H1 (cell line): ENCODE results near the gene ADAD2. TPM values are rescaled to one million over a fixed set of nuclear protein-coding genes. Genes with fewer than 3 reads are reported as not detected.

Experiments
- CTCF ChIA-PET: fragments of 300-600 bp; sonication (Branson Sonifier 250); formaldehyde crosslinking; loops from one replicate; lab custom pipeline; 2021; ENCODE audit not compliant: partially characterized antibody; lab: Charles Lee
- POLR2A ChIA-PET: fragments of 300-600 bp; sonication (Branson Sonifier 250); formaldehyde crosslinking; loops from one replicate; lab custom pipeline; 2021; ENCODE audit warnings: inconsistent platforms; ENCODE audit not compliant: partially characterized antibody; lab: Charles Lee
- DNase-seq, 2 experiments: peaks; one replicate each; pipeline versions ENCODE4 v3.0.0 to v3.0.0-alpha.2; 2010 to 2022; ENCODE audit warnings: low spot score in 2 of 2, low read depth in 1 of 2, mixed read lengths in 1 of 2
- FAIRE-seq: peaks from 2 replicates; lab custom pipeline; 2011; peaks lifted over from hg19 to GRCh38; lab: Jason Lieb, UNC
- H2AFZ ChIP-seq: 2 replicates; pipeline ENCODE4 v1.8.1; 2012; ENCODE audit warnings: low read length, inconsistent platforms
- H2AK5ac ChIP-seq: 2 replicates; pipeline ENCODE4 v1.6.1; 2013; ENCODE audit warnings: low read depth, low read length
- H2BK120ac ChIP-seq: replicated peaks from 2 replicates; pipeline ENCODE3; 2013; ENCODE audit warnings: low read depth, low read length, inconsistent platforms
- H2BK12ac ChIP-seq: 2 replicates; pipeline ENCODE4 v1.6.1; 2013; ENCODE audit warnings: low read depth, low read length
- H2BK15ac ChIP-seq: 2 replicates; pipeline ENCODE4 v1.6.1; 2013; ENCODE audit warnings: low read length
- H2BK20ac ChIP-seq: 2 replicates; pipeline ENCODE4 v1.6.1; 2013; ENCODE audit warnings: low read length
- H2BK5ac ChIP-seq: 2 replicates; pipeline ENCODE4 v1.6.1; 2013; ENCODE audit warnings: low read depth, low read length
- H3K14ac ChIP-seq: 2 replicates; pipeline ENCODE4 v1.6.1; 2013; ENCODE audit warnings: inconsistent platforms; ENCODE audit not compliant: insufficient read length
- H3K18ac ChIP-seq: 2 replicates; pipeline ENCODE4 v1.6.1; 2013; ENCODE audit warnings: low read length; ENCODE audit errors: extremely low read depth
- H3K23ac ChIP-seq: 2 replicates; pipeline ENCODE4 v1.6.1; 2013; ENCODE audit warnings: inconsistent platforms; ENCODE audit not compliant: insufficient read length
- H3K23me2 ChIP-seq: 2 replicates; pipeline ENCODE4 v1.6.1; 2013; ENCODE audit warnings: low read depth, low read length
- H3K27ac ChIP-seq: 2 replicates; pipeline ENCODE4 v1.6.1; 2011; ENCODE audit warnings: low read depth, low read length, inconsistent platforms
- H3K27me3 ChIP-seq, 4 experiments: replicated peaks in 1 of 4; 1 replicate in 1 of 4; 2 replicates in 3 of 4; pipeline versions ENCODE4 v1.6.1 to v1.8.1; 2011 to 2013; ENCODE audit warnings: low read length in 3 of 4, mild to moderate bottlenecking in 3 of 4, inconsistent platforms in 2 of 4, mixed read lengths in 2 of 4, moderate library complexity in 1 of 4; ENCODE audit not compliant: control insufficient read depth in 3 of 4, insufficient read depth in 3 of 4; ENCODE audit errors: extremely low read depth in 1 of 4
- H3K36me3 ChIP-seq, 4 experiments: 2 replicates each; pipeline versions ENCODE4 v1.6.1 to v1.8.1; 2011 to 2013; ENCODE audit warnings: mild to moderate bottlenecking in 4 of 4, low read length in 3 of 4, moderate library complexity in 2 of 4, control low read depth in 1 of 4, inconsistent platforms in 1 of 4; ENCODE audit not compliant: insufficient read depth in 4 of 4, control insufficient read depth in 2 of 4
- H3K4ac ChIP-seq: replicated peaks from 2 replicates; pipeline ENCODE3; 2013; ENCODE audit warnings: low read length, low read depth, mixed read lengths, inconsistent platforms; ENCODE audit not compliant: insufficient read length
- H3K4me1 ChIP-seq, 4 experiments: replicated peaks in 1 of 4; 1 replicate in 1 of 4; 2 replicates in 3 of 4; pipeline versions ENCODE4 v1.6.1 to v1.8.1; 2011 to 2013; ENCODE audit warnings: low read length in 3 of 4, inconsistent platforms in 2 of 4, mixed read lengths in 1 of 4; ENCODE audit not compliant: insufficient read depth in 4 of 4, control insufficient read depth in 3 of 4
- H3K4me2 ChIP-seq, 2 experiments: 2 replicates each; pipeline versions ENCODE4 v1.6.1 to v1.8.1; 2011 to 2013; ENCODE audit warnings: low read depth in 2 of 2, low read length in 2 of 2, control low read depth in 1 of 2, inconsistent platforms in 1 of 2, mild to moderate bottlenecking in 1 of 2; ENCODE audit not compliant: insufficient read depth in 1 of 2
- H3K4me3 ChIP-seq, 4 experiments: fragments of 200-600, 300-600 bp in 1 of 4; sonication (generic), shearing (Covaris generic), sonication (Bioruptor Twin) in 1 of 4; 2 replicates each; pipeline versions ENCODE4 v1.5.1 to v1.8.1; 2011 to 2016; ENCODE audit warnings: low read length in 4 of 4, low read depth in 3 of 4, control low read depth in 2 of 4, inconsistent platforms in 2 of 4, mild to moderate bottlenecking in 2 of 4, mixed read lengths in 1 of 4, moderate library complexity in 1 of 4; ENCODE audit not compliant: insufficient read depth in 2 of 4; ENCODE audit errors: extremely low read depth in 1 of 4
- H3K56ac ChIP-seq: replicated peaks from 2 replicates; pipeline ENCODE3; 2013; ENCODE audit warnings: low read depth, mild to moderate bottlenecking, mixed read lengths, low read length, inconsistent platforms; ENCODE audit not compliant: insufficient read length
- H3K79me1 ChIP-seq: 2 replicates; pipeline ENCODE4 v1.6.1; 2013; ENCODE audit warnings: low read depth, low read length, control low read depth
- H3K79me2 ChIP-seq, 2 experiments: 2 replicates each; pipeline versions ENCODE4 v1.6.1 to v1.8.1; 2012 to 2013; ENCODE audit warnings: low read length in 2 of 2, mild to moderate bottlenecking in 2 of 2, inconsistent platforms in 1 of 2; ENCODE audit not compliant: insufficient read depth in 2 of 2, control insufficient read depth in 1 of 2
- H3K9ac ChIP-seq, 4 experiments: replicated peaks in 1 of 4; 1 replicate in 1 of 4; 2 replicates in 3 of 4; pipeline versions ENCODE4 v1.6.1 to v1.8.1; 2011 to 2013; ENCODE audit warnings: low read depth in 3 of 4, low read length in 3 of 4, control low read depth in 2 of 4, mild to moderate bottlenecking in 2 of 4, moderate library complexity in 2 of 4, inconsistent platforms in 1 of 4; ENCODE audit errors: extremely low read depth in 1 of 4
- H3K9me3 ChIP-seq, 2 experiments: 2 replicates each; pipeline versions ENCODE4 v1.6.1 to v1.8.1; 2012 to 2013; ENCODE audit warnings: mild to moderate bottlenecking in 2 of 2, moderate library complexity in 2 of 2, control low read depth in 1 of 2, inconsistent platforms in 1 of 2, low read depth in 1 of 2, low read length in 1 of 2, mixed read lengths in 1 of 2; ENCODE audit not compliant: insufficient read depth in 2 of 2
- H4K20me1 ChIP-seq, 2 experiments: replicated peaks in 1 of 2; 2 replicates each; pipeline versions ENCODE3 to v1.8.1; 2011 to 2013; ENCODE audit warnings: inconsistent platforms in 2 of 2, low read length in 2 of 2, mild to moderate bottlenecking in 1 of 2; ENCODE audit not compliant: insufficient read depth in 2 of 2, control insufficient read depth in 1 of 2
- H4K5ac ChIP-seq: 2 replicates; pipeline ENCODE4 v1.6.1; 2013; ENCODE audit warnings: low read length, low read depth, mixed read lengths, inconsistent platforms; ENCODE audit not compliant: insufficient read length
- H4K8ac ChIP-seq: 2 replicates; pipeline ENCODE4 v1.8.0; 2013; ENCODE audit warnings: mild to moderate bottlenecking, moderate library complexity, low read length, inconsistent platforms; ENCODE audit not compliant: insufficient read depth; ENCODE audit errors: extremely low read depth
- H4K91ac ChIP-seq: replicated peaks from 2 replicates; pipeline ENCODE3; 2013; ENCODE audit warnings: low read length, mixed read lengths, inconsistent platforms; ENCODE audit not compliant: insufficient read length
- FOSL1 ChIP-seq: IDR thresholded peaks from 2 replicates; pipeline ENCODE4 v1.6.1; 2011; ENCODE audit warnings: mild to moderate bottlenecking, low read depth, low read length, moderate library complexity; ENCODE audit not compliant: insufficient read depth
- SAP30 ChIP-seq: fragments of 300-600 bp; sonication (generic); IDR thresholded peaks from 2 replicates; pipeline ENCODE4 v1.7.1; 2012; ENCODE audit warnings: low read length, moderate library complexity, mild to moderate bottlenecking, inconsistent platforms; ENCODE audit not compliant: insufficient read depth, insufficient replicate concordance
- SP4 ChIP-seq: IDR thresholded peaks from 2 replicates; pipeline ENCODE4 v1.6.1; 2012; ENCODE audit warnings: low read length, inconsistent platforms
- WGBS, 2 experiments: shearing (Covaris generic) in 1 of 2; methylation state at CpG; one replicate each; pipeline versions ENCODE4 v1.1.6 to v1.1.7; 2013 to 2015; ENCODE audit warnings: low lambda C conversion rate in 2 of 2, mixed read lengths in 2 of 2, inconsistent platforms in 1 of 2, low coverage in 1 of 2, missing lambda C conversion rate in 1 of 2; ENCODE audit not compliant: insufficient replicate concordance in 2 of 2, insufficient coverage in 1 of 2, insufficient read length in 1 of 2; ENCODE audit errors: extremely low coverage in 1 of 2, missing lambda C conversion rate in 1 of 2; 5-methylcytosine and 5-hydroxymethylcytosine counted together
- polyA plus RNA-seq, 7 experiments: library from polyadenylated mRNA; depleted of rRNA in 3 of 7; stranded (reverse) in 5 of 7; unstranded in 2 of 7; fragments of >200 nt in 5 of 7; fragments of 200-250 nt in 2 of 7; gene quantifications; 1 replicate in 5 of 7; 2 replicates in 1 of 7; 4 replicates in 1 of 7; pipeline versions ENCODE4 v1.2.1 to v1.2.3, GENCODE V29; 2011 to 2013; ENCODE audit warnings: missing spikeins in 2 of 7, mixed read lengths in 2 of 7
- total RNA-seq: library from RNA; stranded (reverse); fragmentation: NEBNext Ultra II Directional; extraction: Animal tissue kit (Norgen Biotek cat#: 25700); gene quantifications from 2 replicates; pipeline ENCODE4 v1.2.1, GENCODE V29; 2021

Gene ADAD2
- total and polyA plus RNA-seq, 2 of the 8 experiments (the other 6 are each of a cell fraction or from before 2014, with no cell fraction given): 1.2 to 1.3 TPM

- Histone ChIP-seq H3K18ac (no peak overlapping the region), H2BK20ac (no peak overlapping the region), H3K27ac (no peak overlapping the region), H2AFZ (peak overlapping the region; percentile 52; the same call in 1 of the 2 replicates), H3K4me3 (no peak overlapping the region), H3K56ac (no peak overlapping the region), H3K27me3 (no peaks in the 10 kb centered on the region; a peak in 1 of 7 replicates), H3K9me3 (no peaks in the 10 kb centered on the region), H3K79me1 (no peaks in the 10 kb centered on the region), H3K4me2 (no peak overlapping the region), H4K20me1 (no peaks in the 10 kb centered on the region), H3K9ac (no peak overlapping the region), H3K14ac (no peak overlapping the region), H2BK12ac (no peak overlapping the region), H3K79me2 (no peaks in the 10 kb centered on the region), H2BK15ac (no peak overlapping the region), H2BK120ac (no peak overlapping the region), H3K4me1 (no peaks in the 10 kb centered on the region), H3K4ac (no peak overlapping the region), H3K23ac (no peak overlapping the region), H2BK5ac (no peak overlapping the region), H4K91ac (no peak overlapping the region), H3K23me2 (peaks cover 2% of the 10 kb centered on the region; the same call in 1 of the 2 replicates), H4K5ac (no peak overlapping the region), H2AK5ac (no peak overlapping the region), H3K36me3 (no peaks in the 10 kb centered on the region), H4K8ac (no peak overlapping the region)
- no peak for DNase-seq
- CTCF ChIA-PET: interaction anchor here (0.5 to 2.5 kb wide), 15 partner anchors 9 to 314 kb away, joined by 3 to 11 read pairs (median 4); no protein-coding TSS in a partner anchor
- TF ChIP-seq FOSL1: no peak
- TF ChIP-seq SAP30: no peak
- no peak for TF ChIP-seq SP4
- no peak for FAIRE-seq
- 91% methylated on average over 9 of the region's 11 CpGs; no CpG with 5 or more reads in 1 of the 2 experiments for WGBS, 2 experiments
- POLR2A ChIA-PET: interaction anchor here (5.4 kb wide), 1 partner anchor 8 kb away, joined by 35 read pairs; no protein-coding TSS in a partner anchor
Measured at GRCh38 chr16:84169765-84170310, 21.1 kb upstream of the ADAD2 start.
